SK-N-SH (cell line): ENCODE data around the gene PEX16. TPM values are rescaled to one million over a fixed set of nuclear protein-coding genes. Genes with fewer than 3 reads are reported as not detected.

Experiments
- CTCF ChIA-PET: fragments of 300-600, 350-600 bp; formaldehyde crosslinking; extraction: SDS; loops from one replicate; lab custom pipeline; 2021; lab: Yijun Ruan, JAX
- POLR2A ChIA-PET: fragments of 350-600 bp; sonication (Branson Sonifier 250); formaldehyde crosslinking; extraction: SDS; loops from one replicate; lab custom pipeline; 2020; ENCODE audit warnings: antibody characterized with exemption, inconsistent platforms; lab: Yijun Ruan, JAX
- DNase-seq: peaks from one replicate; pipeline ENCODE4 v3.0.0; 2012
- H2AFZ ChIP-seq: fragments of 200-600 bp; sonication (generic); 2 replicates; pipeline ENCODE4 v1.8.1; 2016; ENCODE audit warnings: antibody characterized with exemption, mild to moderate bottlenecking, low read depth
- H3F3A ChIP-seq: fragments of 200-600 bp; sonication (generic); replicated peaks from 2 replicates; pipeline ENCODE3; 2016; ENCODE audit warnings: antibody characterized with exemption, mild to moderate bottlenecking; ENCODE audit not compliant: insufficient read depth
- H3K27ac ChIP-seq, 2 experiments: fragments of 200-500 bp in 1 of 2; fragments of 200-600 bp in 1 of 2; sonication (Bioruptor generic) in 1 of 2; sonication (generic), shearing (Covaris generic) in 1 of 2; 2 replicates each; pipeline versions ENCODE4 v1.5.1 to v1.6.1; 2014 to 2016; ENCODE audit warnings: low read depth in 2 of 2, inconsistent platforms in 1 of 2, low read length in 1 of 2, mild to moderate bottlenecking in 1 of 2, mixed read lengths in 1 of 2
- H3K27me3 ChIP-seq: fragments of 200-600 bp; sonication (generic), shearing (Covaris generic); 2 replicates; pipeline ENCODE4 v1.6.1; 2016; ENCODE audit warnings: mixed run types; ENCODE audit not compliant: insufficient read depth
- H3K36me3 ChIP-seq, 2 experiments: fragments of 200-500 bp in 1 of 2; fragments of 200-600 bp in 1 of 2; sonication (Bioruptor generic) in 1 of 2; sonication (generic) in 1 of 2; replicated peaks in 1 of 2; 2 replicates each; pipeline versions ENCODE3 to v1.5.1; 2014 to 2016; ENCODE audit warnings: low read length in 1 of 2, mild to moderate bottlenecking in 1 of 2; ENCODE audit not compliant: insufficient read depth in 2 of 2, control insufficient read depth in 1 of 2
- H3K4me1 ChIP-seq, 2 experiments: fragments of 200-500 bp in 1 of 2; fragments of 200-600 bp in 1 of 2; sonication (Bioruptor generic) in 1 of 2; sonication (generic), shearing (Covaris generic) in 1 of 2; 2 replicates each; pipeline versions ENCODE4 v1.5.1 to v1.6.1; 2014 to 2016; ENCODE audit warnings: low read depth in 1 of 2, low read length in 1 of 2, mixed run types in 1 of 2; ENCODE audit not compliant: insufficient read depth in 2 of 2, control insufficient read depth in 1 of 2
- H3K4me2 ChIP-seq: fragments of 200-600 bp; sonication (generic), shearing (Covaris generic); 2 replicates; pipeline ENCODE4 v1.6.1; 2017; ENCODE audit warnings: mixed run types
- H3K4me3 ChIP-seq, 2 experiments: fragments of 200-500 bp in 1 of 2; fragments of 200-600 bp in 1 of 2; sonication (Bioruptor generic) in 1 of 2; sonication (generic), shearing (Covaris generic) in 1 of 2; 2 replicates each; pipeline versions ENCODE4 v1.5.1 to v1.8.1; 2014 to 2016; ENCODE audit warnings: low read depth in 2 of 2, inconsistent platforms in 1 of 2, low read length in 1 of 2, mild to moderate bottlenecking in 1 of 2, mixed read lengths in 1 of 2, moderate library complexity in 1 of 2
- H3K79me2 ChIP-seq: fragments of 200-600 bp; sonication (generic); 2 replicates; pipeline ENCODE4 v1.8.1; 2017; ENCODE audit warnings: mild to moderate bottlenecking; ENCODE audit not compliant: insufficient read depth
- H3K9ac ChIP-seq: fragments of 200-600 bp; sonication (generic); 2 replicates; pipeline ENCODE4 v1.6.1; 2017; ENCODE audit warnings: mixed run types
- H3K9me2 ChIP-seq: fragments of 200-600 bp; sonication (generic); 2 replicates; pipeline ENCODE4 v1.6.1; 2017; ENCODE audit warnings: mixed run types
- H3K9me3 ChIP-seq: fragments of 200-600 bp; sonication (generic); 2 replicates; pipeline ENCODE4 v1.6.1; 2017; ENCODE audit warnings: mixed run types, mild to moderate bottlenecking, moderate library complexity
- H4K20me1 ChIP-seq: fragments of 200-600 bp; sonication (generic); 2 replicates; pipeline ENCODE4 v1.6.1; 2017; ENCODE audit warnings: mild to moderate bottlenecking, mixed run types; ENCODE audit not compliant: insufficient read depth
- ELF1 ChIP-seq: IDR thresholded peaks from 2 replicates; pipeline ENCODE4 v1.4.0; 2012
- EZH2phosphoT487 ChIP-seq: fragments of 200-600 bp; sonication (generic); IDR thresholded peaks from 2 replicates; pipeline ENCODE4 v1.6.1; 2017; ENCODE audit warnings: low read depth, mixed run types, mild to moderate bottlenecking, antibody characterized with exemption, moderate library complexity, borderline replicate concordance
- FOXJ3 ChIP-seq: sonication (generic); formaldehyde crosslinking; IDR thresholded peaks from 2 replicates; pipeline ENCODE4 v1.5.1; 2020; ENCODE audit warnings: mild to moderate bottlenecking, missing genetic modification reagents
- FOXM1 ChIP-seq: IDR thresholded peaks from 2 replicates; pipeline ENCODE4 v1.4.0; 2012; ENCODE audit warnings: low read depth, mild to moderate bottlenecking
- GABPA ChIP-seq: IDR thresholded peaks from 2 replicates; pipeline ENCODE4 v1.4.0; 2012; ENCODE audit warnings: low read depth, mild to moderate bottlenecking
- JUND ChIP-seq: IDR thresholded peaks from 2 replicates; pipeline ENCODE4 v1.4.0; 2012
- MEF2A ChIP-seq: IDR thresholded peaks from 2 replicates; pipeline ENCODE4 v1.4.0; 2012; ENCODE audit warnings: low read depth, borderline replicate concordance
- NFIC ChIP-seq: IDR thresholded peaks from 2 replicates; pipeline ENCODE4 v1.4.0; 2012; ENCODE audit warnings: borderline replicate concordance
- NRF1 ChIP-seq: IDR thresholded peaks from 2 replicates; pipeline ENCODE4 v1.6.1; 2012; ENCODE audit warnings: low read depth, mild to moderate bottlenecking, low read length
- POLR2AphosphoS5 ChIP-seq: IDR thresholded peaks from 2 replicates; pipeline ENCODE4 v1.6.1; 2012; ENCODE audit warnings: low read depth, low read length
- RAD21 ChIP-seq: IDR thresholded peaks from 2 replicates; pipeline ENCODE4 v1.6.1; 2012; ENCODE audit warnings: mild to moderate bottlenecking, low read length
- RFX5 ChIP-seq: IDR thresholded peaks from 2 replicates; pipeline ENCODE4 v1.6.1; 2012; ENCODE audit warnings: mild to moderate bottlenecking, improper control_type of control experiment, low read length
- SMC3 ChIP-seq: IDR thresholded peaks from 2 replicates; pipeline ENCODE4 v1.6.1; 2012; ENCODE audit warnings: low read depth, low read length, improper control_type of control experiment
- TAF1 ChIP-seq: IDR thresholded peaks from 2 replicates; pipeline ENCODE4 v1.6.1; 2012; ENCODE audit warnings: low read depth, mild to moderate bottlenecking, low read length, moderate library complexity, borderline replicate concordance
- TCF12 ChIP-seq: IDR thresholded peaks from 2 replicates; pipeline ENCODE4 v1.4.0; 2012
- USF1 ChIP-seq: IDR thresholded peaks from 2 replicates; pipeline ENCODE4 v1.4.0; 2012; ENCODE audit warnings: low read depth, borderline replicate concordance
- YY1 ChIP-seq: IDR thresholded peaks from 2 replicates; pipeline ENCODE4 v1.4.0; 2012; ENCODE audit warnings: low read depth, mild to moderate bottlenecking
- WGBS: methylation state at CpG from one replicate; pipeline ENCODE4 v1.1.6; 2017; ENCODE audit warnings: low lambda C conversion rate; 5-methylcytosine and 5-hydroxymethylcytosine counted together
- polyA plus RNA-seq, 3 experiments: library from polyadenylated mRNA; depleted of rRNA; stranded (reverse); fragments of >200 nt; gene quantifications; 2 replicates each; pipeline ENCODE4 v1.2.3, GENCODE V29; 2012
- TF ChIP-seq, protein P1 (sequence below): fragments of 150-350 bp; IDR thresholded peaks from 2 replicates; pipeline ENCODE4 v1.6.1; 2016; ENCODE audit warnings: mild to moderate bottlenecking, low read depth, low read length
- TF ChIP-seq, protein P2 (sequence below): IDR thresholded peaks from 2 replicates; pipeline ENCODE4 v1.4.0; 2012; ENCODE audit warnings: low read depth, borderline replicate concordance
- TF ChIP-seq, protein P3 (sequence below): IDR thresholded peaks from 2 replicates; pipeline ENCODE4 v1.4.0; 2012; ENCODE audit warnings: low read depth

Gene PEX16
- polyA plus RNA-seq, 1 of the 3 experiments (the other 2 are of a cell fraction), result 46.4 TPM

GRCh38 chr11:45918962-45919675, 1.4 kb upstream of the PEX16 start:
- TF ChIP-seq GABPA (no peak), FOXJ3 (no peak), YY1 (no peak), TCF12 (no peak), NFIC (no peak), POLR2AphosphoS5 (no peak), RAD21 (no peak), USF1 (no peak), FOXM1 (no peak)
- TF ChIP-seq, protein P1, sequence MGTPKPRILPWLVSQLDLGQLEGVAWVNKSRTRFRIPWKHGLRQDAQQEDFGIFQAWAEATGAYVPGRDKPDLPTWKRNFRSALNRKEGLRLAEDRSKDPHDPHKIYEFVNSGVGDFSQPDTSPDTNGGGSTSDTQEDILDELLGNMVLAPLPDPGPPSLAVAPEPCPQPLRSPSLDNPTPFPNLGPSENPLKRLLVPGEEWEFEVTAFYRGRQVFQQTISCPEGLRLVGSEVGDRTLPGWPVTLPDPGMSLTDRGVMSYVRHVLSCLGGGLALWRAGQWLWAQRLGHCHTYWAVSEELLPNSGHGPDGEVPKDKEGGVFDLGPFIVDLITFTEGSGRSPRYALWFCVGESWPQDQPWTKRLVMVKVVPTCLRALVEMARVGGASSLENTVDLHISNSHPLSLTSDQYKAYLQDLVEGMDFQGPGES, result no peak
- Histone ChIP-seq H3K36me3 (peaks cover 0 to 16% of the 10 kb centered on the region in 2 experiments), H3K27ac (peak overlapping the region in 1 of 2 experiments; percentile 89; a peak in 1 of 4 replicates), H3F3A (peaks cover 4% of the 10 kb centered on the region), H3K9me2 (no peaks in the 10 kb centered on the region), H3K79me2 (peaks cover 19% of the 10 kb centered on the region), H4K20me1 (no peaks in the 10 kb centered on the region), H3K4me3 (peak overlapping the region; percentile 95 to 99; a peak in 3 of 4 replicates), H3K4me1 (peaks cover 7 to 17% of the 10 kb centered on the region in 2 experiments; a peak in 3 of 4 replicates), H3K27me3 (no peaks in the 10 kb centered on the region), H2AFZ (peak overlapping the region; percentile 95; the same call in 1 of the 2 replicates), H3K9ac (no peak overlapping the region), H3K9me3 (no peaks in the 10 kb centered on the region), H3K4me2 (no peak overlapping the region; the same call in 1 of the 2 replicates)
- ChIA-PET CTCF (interaction anchor here (0.5 to 6.2 kb wide), 4 partner anchors 19 to 286 kb away, joined by 3 to 35 read pairs (median 3); no protein-coding TSS in a partner anchor), POLR2A (interaction anchor here (1.3 to 2.3 kb wide), 2 partner anchors 10 to 33 kb away, joined by 3 to 15 read pairs; no protein-coding TSS in a partner anchor)
- peak; percentile 25 for DNase-seq
- 70% methylated on average over 7 of the region's 7 CpGs for WGBS

GRCh38 chr11:45918331-45918941, 759 bp upstream of the PEX16 start:
- CTCF ChIA-PET, result interaction anchor here (1.0 to 6.2 kb wide), 5 partner anchors 18 to 321 kb away, joined by 3 to 35 read pairs (median 4); no protein-coding TSS in a partner anchor
- TF ChIP-seq MEF2A (no peak), EZH2phosphoT487 (no peak), JUND (no peak), POLR2AphosphoS5 (peak; percentile 83), RFX5 (no peak), SMC3 (no peak), TCF12 (no peak), ELF1 (no peak), NRF1 (no peak), TAF1 (0 out of 2 replicates have a peak, but pooled peaks have one; percentile 39)
- TF ChIP-seq, protein P2, sequence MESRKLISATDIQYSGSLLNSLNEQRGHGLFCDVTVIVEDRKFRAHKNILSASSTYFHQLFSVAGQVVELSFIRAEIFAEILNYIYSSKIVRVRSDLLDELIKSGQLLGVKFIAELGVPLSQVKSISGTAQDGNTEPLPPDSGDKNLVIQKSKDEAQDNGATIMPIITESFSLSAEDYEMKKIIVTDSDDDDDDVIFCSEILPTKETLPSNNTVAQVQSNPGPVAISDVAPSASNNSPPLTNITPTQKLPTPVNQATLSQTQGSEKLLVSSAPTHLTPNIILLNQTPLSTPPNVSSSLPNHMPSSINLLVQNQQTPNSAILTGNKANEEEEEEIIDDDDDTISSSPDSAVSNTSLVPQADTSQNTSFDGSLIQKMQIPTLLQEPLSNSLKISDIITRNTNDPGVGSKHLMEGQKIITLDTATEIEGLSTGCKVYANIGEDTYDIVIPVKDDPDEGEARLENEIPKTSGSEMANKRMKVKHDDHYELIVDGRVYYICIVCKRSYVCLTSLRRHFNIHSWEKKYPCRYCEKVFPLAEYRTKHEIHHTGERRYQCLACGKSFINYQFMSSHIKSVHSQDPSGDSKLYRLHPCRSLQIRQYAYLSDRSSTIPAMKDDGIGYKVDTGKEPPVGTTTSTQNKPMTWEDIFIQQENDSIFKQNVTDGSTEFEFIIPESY, result no peak
- TF ChIP-seq, protein P3, sequence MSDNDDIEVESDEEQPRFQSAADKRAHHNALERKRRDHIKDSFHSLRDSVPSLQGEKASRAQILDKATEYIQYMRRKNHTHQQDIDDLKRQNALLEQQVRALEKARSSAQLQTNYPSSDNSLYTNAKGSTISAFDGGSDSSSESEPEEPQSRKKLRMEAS, result no peak

More at GRCh38 chr11:45918331-45918941, 759 bp upstream of the PEX16 start:
- Histone ChIP-seq H3K4me1 (peaks cover 7 to 17% of the 10 kb centered on the region in 2 experiments; a peak in 3 of 4 replicates), H3F3A (peaks cover 4% of the 10 kb centered on the region), H3K9me3 (no peaks in the 10 kb centered on the region), H3K4me3 (peak overlapping the region; percentile 95 to 99), H3K9ac (peak overlapping the region; percentile 89; the same call in 1 of the 2 replicates), H4K20me1 (no peaks in the 10 kb centered on the region), H3K36me3 (peaks cover 0 to 23% of the 10 kb centered on the region in 2 experiments), H3K9me2 (no peaks in the 10 kb centered on the region), H2AFZ (peak overlapping the region; percentile 95), H3K27ac (peak overlapping the region; percentile 83 to 89), H3K4me2 (peak overlapping the region; percentile 97), H3K79me2 (peaks cover 19% of the 10 kb centered on the region), H3K27me3 (no peaks in the 10 kb centered on the region)
- WGBS, result under 1% methylated on average over 28 of the region's 38 CpGs
- POLR2A ChIA-PET, result interaction anchor here (0.5 to 2.3 kb wide), 9 partner anchors 8 to 377 kb away, joined by 3 to 15 read pairs (median 4); no protein-coding TSS in a partner anchor
- DNase-seq, result peak; percentile 94
